ENCODE data around the gene IFT122. TPM values are rescaled to one million over a fixed set of nuclear protein-coding genes. Genes with fewer than 3 reads are reported as not detected.

The IFT122 gene
- total and polyA plus RNA-seq, 8 donors, result 9.9 to 163 (median 19.6) TPM

- H3K36me3 ChIP-seq, result peaks cover 26 to 98% (median 94%) of the 10 kb centered on the region in 4 donors
These were observed 64.6 kb downstream of the IFT122 start for GRCh38 chr3:129504471-129505100.

GRCh38 chr3:129505341-129505740 lies 65.3 kb downstream of the IFT122 start:
- peaks cover 23 to 98% (median 95%) of the 10 kb centered on the region in 4 donors for H3K36me3 ChIP-seq

More at GRCh38 chr3:129504471-129505100, 64.6 kb downstream of the IFT122 start:
- Histone ChIP-seq H3K4me3 (no peak overlapping the region), H3K9me3 (no peaks in the 10 kb centered on the region), H3K4me1 (no peaks in the 10 kb centered on the region), H3K27ac (no peak overlapping the region), H3K27me3 (no peaks in the 10 kb centered on the region)
- intact Hi-C loops (cut with DNase I; ENCODE audit: low total_unique reads), result no loop called here
- TF ChIP-seq EP300 (IDR thresholded peaks at IDR 0.05), result no peak
- TF ChIP-seq POLR2AphosphoS5 (IDR thresholded peaks at IDR 0.05), result no peak
- no peak for TF ChIP-seq POLR2A (IDR thresholded peaks at IDR 0.05)
- TF ChIP-seq CTCF (IDR thresholded peaks at IDR 0.05), result no peak
- WGBS, 5 donors, result 83 to 91% (median 86%) methylated on average over 5 of the region's 5 CpGs
- no peak for DNase-seq

GRCh38 chr3:129506231-129506742 lies 66.3 kb downstream of the IFT122 start:
- Histone ChIP-seq H3K4me1 (no peaks in the 10 kb centered on the region), H3K27ac (no peak overlapping the region), H3K9me3 (no peaks in the 10 kb centered on the region), H3K36me3 (peaks cover 22 to 96% (median 94%) of the 10 kb centered on the region in 4 donors), H3K27me3 (no peaks in the 10 kb centered on the region), H3K4me3 (no peak overlapping the region)
- TF ChIP-seq POLR2A (IDR thresholded peaks at IDR 0.05), result no peak
- intact Hi-C loops (cut with DNase I; ENCODE audit: low total_unique reads), result no loop called here
- DNase-seq, result no peak
- 79 to 84% (median 81%) methylated on average over 9 of the region's 9 CpGs for WGBS, 5 donors

More at GRCh38 chr3:129505341-129505740, 65.3 kb downstream of the IFT122 start:
- Histone ChIP-seq H3K9me3 (no peaks in the 10 kb centered on the region), H3K4me1 (no peaks in the 10 kb centered on the region), H3K27ac (no peak overlapping the region), H3K4me3 (no peak overlapping the region), H3K27me3 (no peaks in the 10 kb centered on the region)
- 85 to 94% (median 87%) methylated on average over 6 of the region's 6 CpGs for WGBS, 5 donors
- no peak for DNase-seq
- no peak for TF ChIP-seq POLR2AphosphoS5 (IDR thresholded peaks at IDR 0.05)
- intact Hi-C loops (cut with DNase I; ENCODE audit: low total_unique reads), result no loop called here

- Histone ChIP-seq H3K4me3 (no peak overlapping the region), H3K36me3 (peaks cover 22 to 98% (median 93%) of the 10 kb centered on the region in 4 donors), H3K27me3 (no peaks in the 10 kb centered on the region), H3K9me3 (no peaks in the 10 kb centered on the region), H3K4me1 (no peaks in the 10 kb centered on the region), H3K27ac (no peak overlapping the region)
- DNase-seq, result no peak
- no peak for TF ChIP-seq CTCF (IDR thresholded peaks at IDR 0.05)
- TF ChIP-seq POLR2AphosphoS5 (IDR thresholded peaks at IDR 0.05), result no peak
- TF ChIP-seq POLR2A (IDR thresholded peaks at IDR 0.05), result no peak
- no peak for TF ChIP-seq EP300 (IDR thresholded peaks at IDR 0.05)
- 72 to 79% (median 77%) methylated on average over 7 to 9 of the region's 9 CpGs for WGBS, 5 donors
- intact Hi-C loops (cut with DNase I; ENCODE audit: low total_unique reads), result no loop called here
These were observed 67.3 kb downstream of the IFT122 start for GRCh38 chr3:129507181-129507831.

GRCh38 chr3:129512595-129512994 lies 72.6 kb downstream of the IFT122 start:
- TF ChIP-seq CTCF (IDR thresholded peaks at IDR 0.05) (no peak), POLR2AphosphoS5 (IDR thresholded peaks at IDR 0.05) (no peak), EP300 (IDR thresholded peaks at IDR 0.05) (no peak), POLR2A (IDR thresholded peaks at IDR 0.05) (no peak)
- Histone ChIP-seq H3K36me3 (peaks cover 11 to 92% (median 85%) of the 10 kb centered on the region in 4 donors), H3K27ac (no peak overlapping the region)

More at GRCh38 chr3:129512595-129512994, 72.6 kb downstream of the IFT122 start:
- Histone ChIP-seq H3K4me1 (no peaks in the 10 kb centered on the region), H3K4me3 (no peak overlapping the region), H3K27me3 (no peaks in the 10 kb centered on the region), H3K9me3 (no peaks in the 10 kb centered on the region)
- intact Hi-C loops (cut with DNase I; ENCODE audit: low total_unique reads), result no loop called here
- DNase-seq, result no peak
